Stomach smooth muscle (tissue), 2 donors: Measurements from ENCODE around the gene NBAS.

Source experiments
- H3K27ac ChIP-seq: one replicate; pipeline ENCODE4 v1.7.0; 2013; ENCODE audit warnings: mild to moderate bottlenecking, low read length, inconsistent platforms
- H3K27me3 ChIP-seq, 2 donors: one replicate each; pipeline ENCODE4 v1.7.0; 2013; ENCODE audit warnings: low read length in 2 of 2; ENCODE audit not compliant: insufficient read depth in 2 of 2, control insufficient read depth in 1 of 2
- H3K36me3 ChIP-seq, 2 donors: one replicate each; pipeline ENCODE4 v1.7.0; 2013; ENCODE audit warnings: low read length in 2 of 2; ENCODE audit not compliant: control insufficient read depth in 2 of 2, insufficient read depth in 2 of 2
- H3K4me1 ChIP-seq: one replicate; pipeline ENCODE4 v1.7.0; 2013; ENCODE audit warnings: low read length; ENCODE audit not compliant: control insufficient read depth, insufficient read depth
- H3K4me3 ChIP-seq, 2 donors: one replicate each; pipeline ENCODE4 v1.7.0; 2013; ENCODE audit warnings: low read length in 2 of 2
- H3K9ac ChIP-seq, 2 donors: one replicate each; pipeline ENCODE4 v1.7.0; 2013; ENCODE audit warnings: low read length in 2 of 2, mild to moderate bottlenecking in 1 of 2
- H3K9me3 ChIP-seq, 2 donors: one replicate each; pipeline ENCODE4 v1.7.0; 2013; ENCODE audit warnings: low read length in 2 of 2; ENCODE audit not compliant: control insufficient read depth in 2 of 2
- donor health status: healthy.
- donor health status: Pancreatic carcinoma.

The NBAS gene

DNA sequence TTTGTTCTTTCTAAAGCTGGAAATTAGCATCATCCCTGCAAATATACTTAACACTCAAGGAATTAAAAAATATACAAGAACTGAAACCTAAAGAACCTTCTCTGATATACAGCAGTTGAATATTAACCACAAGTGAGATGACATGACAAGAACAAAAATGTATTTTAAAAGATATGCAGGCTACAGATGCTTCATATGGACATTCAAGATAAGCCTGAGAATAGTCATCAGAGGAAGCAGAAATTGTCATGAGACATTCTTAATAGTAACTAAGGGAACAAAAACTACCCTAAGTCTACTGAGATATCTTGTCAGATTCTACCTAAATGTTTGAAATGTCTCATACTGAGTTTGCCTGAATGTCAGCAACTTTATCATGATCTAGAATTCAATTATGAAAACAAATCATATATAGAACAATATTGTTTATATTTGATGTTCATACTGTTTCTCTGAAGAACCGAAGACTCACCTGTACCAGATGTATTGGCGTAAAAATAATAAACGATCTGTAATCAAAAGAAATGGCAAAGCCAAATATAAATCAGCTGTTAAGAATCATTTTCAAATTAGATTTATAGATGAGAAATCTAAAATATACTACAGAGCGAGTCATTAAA is 4.7 kb downstream of the NBAS start:
- Histone ChIP-seq H3K27me3 (no peaks in the 10 kb centered on the region), H3K4me1 (no peaks in the 10 kb centered on the region), H3K36me3 (peaks cover 3% of the 10 kb centered on the region in 2 donors), H3K9ac (no peak overlapping the region), H3K4me3 (no peak overlapping the region), H3K9me3 (no peaks in the 10 kb centered on the region), H3K27ac (no peak overlapping the region)

DNA sequence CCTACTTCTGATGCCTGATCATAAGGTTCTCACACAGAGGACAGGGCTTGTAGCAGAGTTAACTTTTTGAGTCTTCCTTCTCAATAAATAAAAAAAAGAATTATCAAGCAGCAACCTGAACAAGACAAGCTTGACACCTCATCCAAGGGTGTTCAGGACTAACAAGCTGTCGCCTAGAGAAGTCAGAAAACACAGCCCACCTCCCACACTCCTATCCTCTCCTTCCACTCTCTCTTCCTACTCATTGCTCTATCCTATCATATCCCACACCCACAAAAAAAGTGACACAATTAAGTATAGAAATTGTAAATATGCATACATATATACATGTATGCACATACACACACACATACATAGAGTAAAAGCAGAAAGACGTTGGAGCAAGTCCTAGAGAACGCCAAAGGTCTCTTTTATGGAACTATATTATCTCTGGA is 5.4 kb downstream of the NBAS start:
- Histone ChIP-seq H3K36me3 (peaks cover 3% of the 10 kb centered on the region in 2 donors), H3K4me3 (no peak overlapping the region), H3K4me1 (no peaks in the 10 kb centered on the region), H3K9me3 (no peaks in the 10 kb centered on the region), H3K9ac (no peak overlapping the region), H3K27ac (no peak overlapping the region), H3K27me3 (no peaks in the 10 kb centered on the region)

GRCh38 chr2:15554525-15555218 is 6.5 kb downstream of the NBAS start:
- Histone ChIP-seq H3K4me1 (no peaks in the 10 kb centered on the region), H3K9me3 (no peaks in the 10 kb centered on the region), H3K27ac (no peak overlapping the region), H3K9ac (no peak overlapping the region), H3K36me3 (peaks cover 3% of the 10 kb centered on the region in 2 donors), H3K4me3 (no peak overlapping the region), H3K27me3 (no peaks in the 10 kb centered on the region)

GRCh38 chr2:15553951-15554350 is 7.2 kb downstream of the NBAS start:
- Histone ChIP-seq H3K9ac (no peak overlapping the region), H3K9me3 (no peaks in the 10 kb centered on the region)

GRCh38 chr2:15553519-15553918 is 7.6 kb downstream of the NBAS start:
- H3K27ac ChIP-seq = no peak overlapping the region
- H3K9ac ChIP-seq = no peak overlapping the region
- H3K4me3 ChIP-seq = no peak overlapping the region
- no peaks in the 10 kb centered on the region for H3K9me3 ChIP-seq
- H3K36me3 ChIP-seq = peaks cover 3 to 7% of the 10 kb centered on the region in 2 donors
- H3K4me1 ChIP-seq = no peaks in the 10 kb centered on the region
- H3K27me3 ChIP-seq = no peaks in the 10 kb centered on the region

More at GRCh38 chr2:15553951-15554350, 7.2 kb downstream of the NBAS start:
- Histone ChIP-seq H3K36me3 (peaks cover 3 to 7% of the 10 kb centered on the region in 2 donors), H3K4me3 (no peak overlapping the region), H3K27ac (no peak overlapping the region), H3K27me3 (no peaks in the 10 kb centered on the region), H3K4me1 (no peaks in the 10 kb centered on the region)

- Histone ChIP-seq H3K27ac (no peak overlapping the region), H3K36me3 (peaks cover 3 to 7% of the 10 kb centered on the region in 2 donors), H3K9me3 (no peaks in the 10 kb centered on the region), H3K9ac (no peak overlapping the region), H3K4me1 (no peaks in the 10 kb centered on the region), H3K4me3 (no peak overlapping the region), H3K27me3 (no peaks in the 10 kb centered on the region)
These were observed 12.2 kb downstream of the NBAS start for GRCh38 chr2:15548974-15549373.

- no peaks in the 10 kb centered on the region for H3K9me3 ChIP-seq
- H3K27me3 ChIP-seq = no peaks in the 10 kb centered on the region
- peaks cover 2 to 7% of the 10 kb centered on the region in 2 donors for H3K36me3 ChIP-seq
- no peaks in the 10 kb centered on the region for H3K4me1 ChIP-seq
- no peak overlapping the region for H3K9ac ChIP-seq
- H3K4me3 ChIP-seq = no peak overlapping the region
- H3K27ac ChIP-seq = no peak overlapping the region
These were observed 13.8 kb downstream of the NBAS start for GRCh38 chr2:15547115-15547876.

DNA sequence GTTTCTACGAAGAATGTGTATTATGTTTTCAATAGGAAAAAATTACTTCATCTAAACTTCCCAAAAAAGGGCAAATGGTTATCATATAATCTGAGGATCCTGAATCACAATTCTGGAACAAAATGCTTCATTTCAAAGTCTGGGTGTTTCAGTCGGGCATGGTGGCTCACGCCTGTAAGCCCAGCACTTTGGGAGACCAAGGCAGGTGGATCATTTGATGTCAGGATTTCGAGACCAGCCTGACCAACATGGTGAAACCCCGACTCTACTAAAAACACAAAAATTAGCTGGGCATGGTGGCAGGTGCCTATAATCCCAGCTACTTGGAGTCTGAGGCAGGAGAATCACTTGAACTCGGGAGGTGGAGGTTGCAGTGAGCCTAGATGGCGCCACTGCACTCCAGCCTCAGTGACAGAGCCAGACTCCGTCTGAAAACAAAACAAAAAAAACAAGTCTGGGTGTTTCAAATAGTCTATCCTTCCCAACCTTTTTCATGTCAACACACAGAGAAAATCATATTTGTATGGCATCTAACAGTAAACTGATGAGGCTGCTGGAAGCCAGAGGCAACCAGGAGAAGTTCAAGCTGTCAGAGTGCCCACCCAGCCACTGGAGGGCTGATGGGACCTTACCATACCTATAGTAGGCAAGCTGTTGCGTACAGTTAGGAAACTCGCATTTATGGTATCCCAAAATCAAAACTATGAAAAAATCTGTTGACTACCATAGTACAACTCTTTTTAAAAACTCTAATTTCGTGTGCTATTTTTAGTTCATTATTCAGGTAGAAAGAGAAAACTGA is 14.6 kb downstream of the NBAS start:
- Histone ChIP-seq H3K4me3 (no peak overlapping the region), H3K9ac (no peak overlapping the region), H3K36me3 (peaks cover 0 to 4% of the 10 kb centered on the region in 2 donors), H3K4me1 (no peaks in the 10 kb centered on the region), H3K27me3 (no peaks in the 10 kb centered on the region), H3K9me3 (no peaks in the 10 kb centered on the region), H3K27ac (no peak overlapping the region)

- Histone ChIP-seq H3K27me3 (no peaks in the 10 kb centered on the region), H3K9me3 (no peaks in the 10 kb centered on the region), H3K4me1 (no peaks in the 10 kb centered on the region), H3K9ac (no peak overlapping the region), H3K4me3 (no peak overlapping the region), H3K36me3 (peaks cover 0 to 2% of the 10 kb centered on the region in 2 donors), H3K27ac (no peak overlapping the region)
These were observed 16.9 kb downstream of the NBAS start for GRCh38 chr2:15544227-15544626.

DNA sequence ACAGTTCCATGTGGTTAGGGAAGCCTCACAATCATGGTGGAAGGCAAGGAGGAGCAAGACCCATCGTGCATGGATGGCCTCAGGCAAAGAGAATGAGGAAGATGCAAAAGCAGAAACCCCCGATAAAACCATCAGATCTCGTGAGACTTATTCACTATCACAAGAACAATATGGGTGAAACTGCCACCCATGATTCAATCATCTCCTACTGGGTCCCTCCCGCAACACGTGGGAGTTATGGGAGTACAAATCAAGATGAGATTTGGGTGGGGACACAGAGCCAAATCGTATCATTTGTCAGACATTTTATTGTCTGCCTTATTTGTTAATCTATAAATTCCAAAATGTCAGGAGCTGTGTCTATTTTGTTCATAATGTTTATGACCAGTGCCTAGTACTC is 17.6 kb downstream of the NBAS start:
- no peak overlapping the region for H3K27ac ChIP-seq

More for the DNA sequence above, 17.6 kb downstream of the NBAS start:
- H3K9me3 ChIP-seq = no peaks in the 10 kb centered on the region
- no peak overlapping the region for H3K9ac ChIP-seq
- no peaks in the 10 kb centered on the region for H3K27me3 ChIP-seq
- peaks cover 0 to 2% of the 10 kb centered on the region in 2 donors for H3K36me3 ChIP-seq
- H3K4me1 ChIP-seq = no peaks in the 10 kb centered on the region
- no peak overlapping the region for H3K4me3 ChIP-seq
